H1 (cell line): ENCODE measurements around the gene TEX54. TPM values are rescaled to one million over a fixed set of nuclear protein-coding genes. Genes with fewer than 3 reads are reported as not detected.

Source experiments
- CTCF ChIA-PET: fragments of 300-600 bp; sonication (Branson Sonifier 250); formaldehyde crosslinking; loops from one replicate; lab custom pipeline; 2021; ENCODE audit not compliant: partially characterized antibody; lab: Charles Lee
- POLR2A ChIA-PET: fragments of 300-600 bp; sonication (Branson Sonifier 250); formaldehyde crosslinking; loops from one replicate; lab custom pipeline; 2021; ENCODE audit warnings: inconsistent platforms; ENCODE audit not compliant: partially characterized antibody; lab: Charles Lee
- DNase-seq, 2 experiments: peaks; one replicate each; pipeline versions ENCODE4 v3.0.0 to v3.0.0-alpha.2; 2010 to 2022; ENCODE audit warnings: low spot score in 2 of 2, low read depth in 1 of 2, mixed read lengths in 1 of 2
- FAIRE-seq: peaks from 2 replicates; lab custom pipeline; 2011; peaks lifted over from hg19 to GRCh38; lab: Jason Lieb, UNC
- H2AFZ ChIP-seq: 2 replicates; pipeline ENCODE4 v1.8.1; 2012; ENCODE audit warnings: low read length, inconsistent platforms
- H2AK5ac ChIP-seq: 2 replicates; pipeline ENCODE4 v1.6.1; 2013; ENCODE audit warnings: low read depth, low read length
- H2BK120ac ChIP-seq: replicated peaks from 2 replicates; pipeline ENCODE3; 2013; ENCODE audit warnings: low read depth, low read length, inconsistent platforms
- H2BK12ac ChIP-seq: 2 replicates; pipeline ENCODE4 v1.6.1; 2013; ENCODE audit warnings: low read depth, low read length
- H2BK15ac ChIP-seq: 2 replicates; pipeline ENCODE4 v1.6.1; 2013; ENCODE audit warnings: low read length
- H2BK20ac ChIP-seq: 2 replicates; pipeline ENCODE4 v1.6.1; 2013; ENCODE audit warnings: low read length
- H2BK5ac ChIP-seq: 2 replicates; pipeline ENCODE4 v1.6.1; 2013; ENCODE audit warnings: low read depth, low read length
- H3K14ac ChIP-seq: 2 replicates; pipeline ENCODE4 v1.6.1; 2013; ENCODE audit warnings: inconsistent platforms; ENCODE audit not compliant: insufficient read length
- H3K18ac ChIP-seq: 2 replicates; pipeline ENCODE4 v1.6.1; 2013; ENCODE audit warnings: low read length; ENCODE audit errors: extremely low read depth
- H3K23ac ChIP-seq: 2 replicates; pipeline ENCODE4 v1.6.1; 2013; ENCODE audit warnings: inconsistent platforms; ENCODE audit not compliant: insufficient read length
- H3K23me2 ChIP-seq: 2 replicates; pipeline ENCODE4 v1.6.1; 2013; ENCODE audit warnings: low read depth, low read length
- H3K27ac ChIP-seq: 2 replicates; pipeline ENCODE4 v1.6.1; 2011; ENCODE audit warnings: low read depth, low read length, inconsistent platforms
- H3K27me3 ChIP-seq, 4 experiments: replicated peaks in 1 of 4; 1 replicate in 1 of 4; 2 replicates in 3 of 4; pipeline versions ENCODE4 v1.6.1 to v1.8.1; 2011 to 2013; ENCODE audit warnings: low read length in 3 of 4, mild to moderate bottlenecking in 3 of 4, inconsistent platforms in 2 of 4, mixed read lengths in 2 of 4, moderate library complexity in 1 of 4; ENCODE audit not compliant: control insufficient read depth in 3 of 4, insufficient read depth in 3 of 4; ENCODE audit errors: extremely low read depth in 1 of 4
- H3K36me3 ChIP-seq, 4 experiments: 2 replicates each; pipeline versions ENCODE4 v1.6.1 to v1.8.1; 2011 to 2013; ENCODE audit warnings: mild to moderate bottlenecking in 4 of 4, low read length in 3 of 4, moderate library complexity in 2 of 4, control low read depth in 1 of 4, inconsistent platforms in 1 of 4; ENCODE audit not compliant: insufficient read depth in 4 of 4, control insufficient read depth in 2 of 4
- H3K4ac ChIP-seq: replicated peaks from 2 replicates; pipeline ENCODE3; 2013; ENCODE audit warnings: low read length, low read depth, mixed read lengths, inconsistent platforms; ENCODE audit not compliant: insufficient read length
- H3K4me1 ChIP-seq, 4 experiments: replicated peaks in 1 of 4; 1 replicate in 1 of 4; 2 replicates in 3 of 4; pipeline versions ENCODE4 v1.6.1 to v1.8.1; 2011 to 2013; ENCODE audit warnings: low read length in 3 of 4, inconsistent platforms in 2 of 4, mixed read lengths in 1 of 4; ENCODE audit not compliant: insufficient read depth in 4 of 4, control insufficient read depth in 3 of 4
- H3K4me2 ChIP-seq, 2 experiments: 2 replicates each; pipeline versions ENCODE4 v1.6.1 to v1.8.1; 2011 to 2013; ENCODE audit warnings: low read depth in 2 of 2, low read length in 2 of 2, control low read depth in 1 of 2, inconsistent platforms in 1 of 2, mild to moderate bottlenecking in 1 of 2; ENCODE audit not compliant: insufficient read depth in 1 of 2
- H3K4me3 ChIP-seq, 4 experiments: fragments of 200-600, 300-600 bp in 1 of 4; sonication (generic), shearing (Covaris generic), sonication (Bioruptor Twin) in 1 of 4; 2 replicates each; pipeline versions ENCODE4 v1.5.1 to v1.8.1; 2011 to 2016; ENCODE audit warnings: low read length in 4 of 4, low read depth in 3 of 4, control low read depth in 2 of 4, inconsistent platforms in 2 of 4, mild to moderate bottlenecking in 2 of 4, mixed read lengths in 1 of 4, moderate library complexity in 1 of 4; ENCODE audit not compliant: insufficient read depth in 2 of 4; ENCODE audit errors: extremely low read depth in 1 of 4
- H3K56ac ChIP-seq: replicated peaks from 2 replicates; pipeline ENCODE3; 2013; ENCODE audit warnings: low read depth, mild to moderate bottlenecking, mixed read lengths, low read length, inconsistent platforms; ENCODE audit not compliant: insufficient read length
- H3K79me1 ChIP-seq: 2 replicates; pipeline ENCODE4 v1.6.1; 2013; ENCODE audit warnings: low read depth, low read length, control low read depth
- H3K79me2 ChIP-seq, 2 experiments: 2 replicates each; pipeline versions ENCODE4 v1.6.1 to v1.8.1; 2012 to 2013; ENCODE audit warnings: low read length in 2 of 2, mild to moderate bottlenecking in 2 of 2, inconsistent platforms in 1 of 2; ENCODE audit not compliant: insufficient read depth in 2 of 2, control insufficient read depth in 1 of 2
- H3K9ac ChIP-seq, 4 experiments: replicated peaks in 1 of 4; 1 replicate in 1 of 4; 2 replicates in 3 of 4; pipeline versions ENCODE4 v1.6.1 to v1.8.1; 2011 to 2013; ENCODE audit warnings: low read depth in 3 of 4, low read length in 3 of 4, control low read depth in 2 of 4, mild to moderate bottlenecking in 2 of 4, moderate library complexity in 2 of 4, inconsistent platforms in 1 of 4; ENCODE audit errors: extremely low read depth in 1 of 4
- H3K9me3 ChIP-seq, 2 experiments: 2 replicates each; pipeline versions ENCODE4 v1.6.1 to v1.8.1; 2012 to 2013; ENCODE audit warnings: mild to moderate bottlenecking in 2 of 2, moderate library complexity in 2 of 2, control low read depth in 1 of 2, inconsistent platforms in 1 of 2, low read depth in 1 of 2, low read length in 1 of 2, mixed read lengths in 1 of 2; ENCODE audit not compliant: insufficient read depth in 2 of 2
- H4K20me1 ChIP-seq, 2 experiments: replicated peaks in 1 of 2; 2 replicates each; pipeline versions ENCODE3 to v1.8.1; 2011 to 2013; ENCODE audit warnings: inconsistent platforms in 2 of 2, low read length in 2 of 2, mild to moderate bottlenecking in 1 of 2; ENCODE audit not compliant: insufficient read depth in 2 of 2, control insufficient read depth in 1 of 2
- H4K5ac ChIP-seq: 2 replicates; pipeline ENCODE4 v1.6.1; 2013; ENCODE audit warnings: low read length, low read depth, mixed read lengths, inconsistent platforms; ENCODE audit not compliant: insufficient read length
- H4K8ac ChIP-seq: 2 replicates; pipeline ENCODE4 v1.8.0; 2013; ENCODE audit warnings: mild to moderate bottlenecking, moderate library complexity, low read length, inconsistent platforms; ENCODE audit not compliant: insufficient read depth; ENCODE audit errors: extremely low read depth
- H4K91ac ChIP-seq: replicated peaks from 2 replicates; pipeline ENCODE3; 2013; ENCODE audit warnings: low read length, mixed read lengths, inconsistent platforms; ENCODE audit not compliant: insufficient read length
- KDM5A ChIP-seq: fragments of 200-600 bp; IDR thresholded peaks from 2 replicates; pipeline ENCODE4 v1.7.1; 2012; ENCODE audit warnings: mild to moderate bottlenecking, low read length, inconsistent platforms, mixed read lengths
- MAFK ChIP-seq: IDR thresholded peaks from 2 replicates; pipeline ENCODE4 v1.6.1; 2012; ENCODE audit warnings: low read depth, mild to moderate bottlenecking, improper control_type of control experiment, low read length
- SP4 ChIP-seq: IDR thresholded peaks from 2 replicates; pipeline ENCODE4 v1.6.1; 2012; ENCODE audit warnings: low read length, inconsistent platforms
- SRF ChIP-seq: IDR thresholded peaks from 2 replicates; pipeline ENCODE4 v1.6.1; 2011; ENCODE audit warnings: mild to moderate bottlenecking, low read depth, low read length, moderate library complexity
- TAF1 ChIP-seq: IDR thresholded peaks from 2 replicates; pipeline ENCODE4 v1.6.1; 2011; ENCODE audit warnings: mild to moderate bottlenecking, low read depth, low read length
- YY1 ChIP-seq: IDR thresholded peaks from 2 replicates; pipeline ENCODE4 v1.6.1; 2011; ENCODE audit warnings: low read depth, mild to moderate bottlenecking, low read length
- WGBS, 2 experiments: shearing (Covaris generic) in 1 of 2; methylation state at CpG; one replicate each; pipeline versions ENCODE4 v1.1.6 to v1.1.7; 2013 to 2015; ENCODE audit warnings: low lambda C conversion rate in 2 of 2, mixed read lengths in 2 of 2, inconsistent platforms in 1 of 2, low coverage in 1 of 2, missing lambda C conversion rate in 1 of 2; ENCODE audit not compliant: insufficient replicate concordance in 2 of 2, insufficient coverage in 1 of 2, insufficient read length in 1 of 2; ENCODE audit errors: extremely low coverage in 1 of 2, missing lambda C conversion rate in 1 of 2; 5-methylcytosine and 5-hydroxymethylcytosine counted together
- polyA plus RNA-seq, 7 experiments: library from polyadenylated mRNA; depleted of rRNA in 3 of 7; stranded (reverse) in 5 of 7; unstranded in 2 of 7; fragments of >200 nt in 5 of 7; fragments of 200-250 nt in 2 of 7; gene quantifications; 1 replicate in 5 of 7; 2 replicates in 1 of 7; 4 replicates in 1 of 7; pipeline versions ENCODE4 v1.2.1 to v1.2.3, GENCODE V29; 2011 to 2013; ENCODE audit warnings: missing spikeins in 2 of 7, mixed read lengths in 2 of 7
- total RNA-seq: library from RNA; stranded (reverse); fragmentation: NEBNext Ultra II Directional; extraction: Animal tissue kit (Norgen Biotek cat#: 25700); gene quantifications from 2 replicates; pipeline ENCODE4 v1.2.1, GENCODE V29; 2021

Gene TEX54
- total and polyA plus RNA-seq, 2 of the 8 experiments (the other 6 are each of a cell fraction or from before 2014, with no cell fraction given) = 1.2 TPM; not detected in 1

GRCh38 chr11:62876712-62877111 is 44.1 kb upstream of the TEX54 start:
- POLR2A ChIA-PET = interaction anchor here (0.9 to 57.8 kb wide), 6 partner anchors 1 to 86 kb away, joined by 3 to 2104 read pairs (median 594); partner anchors contain the start of genes CHRM1, SLC3A2 and WDR74
- H4K20me1 ChIP-seq = peaks cover 9 to 18% of the 10 kb centered on the region in 2 experiments

More at GRCh38 chr11:62876712-62877111, 44.1 kb upstream of the TEX54 start:
- no peak overlapping the region for H4K91ac ChIP-seq
- H2AK5ac ChIP-seq = no peak overlapping the region
- no peak overlapping the region for H3K27ac ChIP-seq
- H4K8ac ChIP-seq = no peak overlapping the region
- no peak overlapping the region for H3K18ac ChIP-seq
- no peak overlapping the region for H3K4me3 ChIP-seq
- DNase-seq = no peak
- no peak overlapping the region for H3K56ac ChIP-seq
- no peak overlapping the region for H2BK12ac ChIP-seq
- H3K4me1 ChIP-seq = peaks cover 0 to 13% (median 4%) of the 10 kb centered on the region in 4 experiments; a peak in 5 of 7 replicates
- CTCF ChIA-PET = interaction anchor here (0.9 to 2.9 kb wide), 3 partner anchors 8 to 22 kb away, joined by 4 to 12 read pairs (median 6); no protein-coding TSS in a partner anchor
- no peak overlapping the region for H3K14ac ChIP-seq
- peaks cover 2% of the 10 kb centered on the region; the same call in 1 of the 2 replicates for H3K23me2 ChIP-seq
- H2BK120ac ChIP-seq = no peak overlapping the region
- H3K4ac ChIP-seq = no peak overlapping the region
- no peak overlapping the region for H3K23ac ChIP-seq
- no peak overlapping the region for H4K5ac ChIP-seq
- TF ChIP-seq SRF (no peak), YY1 (no peak), SP4 (no peak), KDM5A (no peak), TAF1 (no peak), MAFK (no peak)
- H3K27me3 ChIP-seq = no peaks in the 10 kb centered on the region
- peaks cover 4 to 78% of the 10 kb centered on the region in 2 experiments for H3K79me2 ChIP-seq
- H3K79me1 ChIP-seq = no peaks in the 10 kb centered on the region; the same call in 1 of the 2 replicates
- WGBS, 2 experiments = 94% methylated on average over 6 of the region's 6 CpGs; no CpG with 5 or more reads in 1 of the 2 experiments
- no peak overlapping the region for H2BK15ac ChIP-seq
- no peak overlapping the region for H3K4me2 ChIP-seq
- H3K9ac ChIP-seq = no peak overlapping the region
- no peak overlapping the region for H2BK20ac ChIP-seq
- peaks cover 15 to 69% (median 35%) of the 10 kb centered on the region in 4 experiments; a peak in 7 of 8 replicates for H3K36me3 ChIP-seq
- H3K9me3 ChIP-seq = no peaks in the 10 kb centered on the region
- FAIRE-seq = no peak
- H2BK5ac ChIP-seq = no peak overlapping the region
- no peak overlapping the region for H2AFZ ChIP-seq
